ENCODE data around the gene RNF150. TPM values are rescaled to one million over a fixed set of nuclear protein-coding genes. Genes with fewer than 3 reads are reported as not detected.

The RNF150 gene
- total RNA-seq, 4 donors from 2014 or later, result 1.6 to 21.2 (median 4.9) TPM

- no peak overlapping the region for H3K27ac ChIP-seq
- no peaks in the 10 kb centered on the region for H3K27me3 ChIP-seq
- no peak for ATAC-seq
- H3K9me3 ChIP-seq, result no peaks in the 10 kb centered on the region
- intact Hi-C loops (cut with DNase I; ENCODE audit: low total_unique reads), result no loop called here
- H3K4me1 ChIP-seq, result no peaks in the 10 kb centered on the region
- in situ Hi-C loops (cut with MboI; ENCODE audit: low sequenced_read_pairs in 4 of 4), result no loop called here
- no peaks in the 10 kb centered on the region for H3K36me3 ChIP-seq
- no peak overlapping the region for H3K4me3 ChIP-seq
- TF ChIP-seq CTCF (IDR thresholded peaks at IDR 0.05 in 4 of 5, conservative IDR thresholded peaks at IDR 0.05 in 1 of 5), result no peak
- TF ChIP-seq POLR2A (IDR thresholded peaks at IDR 0.05), result no peak
- DNase-seq, result no peak
These were observed 313.7 kb downstream of the RNF150 start for GRCh38 chr4:140819610-140820009.

- DNase-seq, result no peak
- intact Hi-C loops (cut with DNase I; ENCODE audit: low total_unique reads) (no loop called here), in situ Hi-C loops (cut with MboI; ENCODE audit: low sequenced_read_pairs in 4 of 4) (no loop called here)
- TF ChIP-seq POLR2A (IDR thresholded peaks at IDR 0.05), result no peak
- no peak for TF ChIP-seq CTCF (IDR thresholded peaks at IDR 0.05 in 4 of 5, conservative IDR thresholded peaks at IDR 0.05 in 1 of 5)
- no peak overlapping the region for H3K4me3 ChIP-seq
- H3K36me3 ChIP-seq, result no peaks in the 10 kb centered on the region
- ATAC-seq, result no peak
- H3K27ac ChIP-seq, result no peak overlapping the region
- no peaks in the 10 kb centered on the region for H3K4me1 ChIP-seq
- no peaks in the 10 kb centered on the region for H3K9me3 ChIP-seq
- no peaks in the 10 kb centered on the region for H3K27me3 ChIP-seq
These were observed 314.8 kb downstream of the RNF150 start for GRCh38 chr4:140818433-140818832.

- Histone ChIP-seq H3K4me1 (no peaks in the 10 kb centered on the region), H3K4me3 (no peak overlapping the region), H3K27me3 (no peaks in the 10 kb centered on the region), H3K9me3 (no peaks in the 10 kb centered on the region), H3K36me3 (no peaks in the 10 kb centered on the region), H3K27ac (no peak overlapping the region)
- intact Hi-C loops (cut with DNase I; ENCODE audit: low total_unique reads), result no loop called here
- in situ Hi-C loops (cut with MboI; ENCODE audit: low sequenced_read_pairs in 4 of 4), result no loop called here
- DNase-seq (no peak), ATAC-seq (no peak)
- TF ChIP-seq POLR2A (IDR thresholded peaks at IDR 0.05), result no peak
- TF ChIP-seq CTCF (IDR thresholded peaks at IDR 0.05 in 4 of 5, conservative IDR thresholded peaks at IDR 0.05 in 1 of 5), result no peak
These were observed 316.3 kb downstream of the RNF150 start for GRCh38 chr4:140816806-140817510.

- intact Hi-C loops (cut with DNase I; ENCODE audit: low total_unique reads), result no loop called here
- Histone ChIP-seq H3K4me1 (no peaks in the 10 kb centered on the region), H3K36me3 (no peaks in the 10 kb centered on the region)
These were observed 319.5 kb downstream of the RNF150 start for GRCh38 chr4:140813804-140814203.

More at GRCh38 chr4:140813804-140814203, 319.5 kb downstream of the RNF150 start:
- Histone ChIP-seq H3K27me3 (no peaks in the 10 kb centered on the region), H3K27ac (no peak overlapping the region), H3K4me3 (no peak overlapping the region), H3K9me3 (no peaks in the 10 kb centered on the region)
- TF ChIP-seq CTCF (IDR thresholded peaks at IDR 0.05 in 4 of 5, conservative IDR thresholded peaks at IDR 0.05 in 1 of 5), result no peak
- in situ Hi-C loops (cut with MboI; ENCODE audit: low sequenced_read_pairs in 4 of 4), result no loop called here
- ATAC-seq (no peak), DNase-seq (no peak)
